ENCODE measurements around the gene FAHD2B.
"Not testable (repeated sequence)": the region's sequence is repeated elsewhere in the genome, so short reads cannot be mapped to it uniquely, and the experiment has no call there.

DNA sequence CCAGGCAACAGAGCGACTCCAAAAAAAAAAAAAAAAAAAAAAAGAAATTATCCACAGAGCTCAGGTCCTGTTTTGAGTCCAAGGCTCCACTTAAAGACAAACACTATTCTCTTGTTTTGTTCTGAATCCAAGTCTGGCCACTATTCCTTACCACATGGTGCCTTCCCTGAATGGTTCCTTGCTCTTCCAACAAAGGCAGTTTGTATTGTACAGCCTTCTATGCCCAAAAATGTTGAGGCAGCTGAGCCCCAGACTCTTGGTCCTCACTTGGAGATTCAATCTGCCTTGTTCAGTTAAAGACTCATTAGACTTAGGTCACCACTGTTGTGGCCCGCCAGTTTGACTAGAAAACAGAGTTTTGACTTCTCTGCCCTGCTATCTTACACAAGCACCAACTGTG is 1.7 kb downstream of the FAHD2B start:
- not testable (repeated sequence) for TF ChIP-seq CTCF, POLR2A (IDR thresholded peaks at IDR 0.05)
